Measurements from ENCODE around the gene CACNA1C.

- no peak for TF ChIP-seq CTCF (conservative IDR thresholded peaks at IDR 0.05)
- TF ChIP-seq ZFX (IDR thresholded peaks at IDR 0.05), result no peak
Observed at GRCh38 chr12:2017546-2018337, 35.0 kb upstream of the CACNA1C start.

All from C4-2B (cell line).